HepG2 (cell line): ENCODE measurements around the gene PLAA. TPM values are rescaled to one million over a fixed set of nuclear protein-coding genes. Genes with fewer than 3 reads are reported as not detected.

Source experiments
- ATAC-seq: fragments of 200-7000 bp; cut with Tn5 transposase; 3 replicates; pipeline ENCODE4 v1.9.1; 2020; ENCODE audit warnings: mild to moderate bottlenecking, moderate library complexity
- BruUV-seq: library from RNA; stranded (reverse); fragments of 400-500 nt; replicated peaks from 2 replicates; lab custom pipeline; 2021; lab: Mats Ljungman, UMichigan
- CTCF ChIA-PET: fragments of 300-600 bp; formaldehyde crosslinking; extraction: SDS; loops from one replicate; lab custom pipeline; 2021; ENCODE audit warnings: low total read pairs, inconsistent platforms, low intra/inter-chr PET ratio; lab: Yijun Ruan, JAX
- POLR2A ChIA-PET: fragments of 350-600 bp; sonication (Branson Sonifier 250); formaldehyde crosslinking; loops from one replicate; lab custom pipeline; 2020; ENCODE audit warnings: antibody characterized with exemption, inconsistent platforms; lab: Yijun Ruan, JAX
- DNase-seq: peaks from one replicate; pipeline ENCODE4 v3.0.0-alpha.2; 2015; ENCODE audit warnings: low spot score
- FAIRE-seq: peaks from 3 replicates; lab custom pipeline; 2011; peaks lifted over from hg19 to GRCh38; lab: Jason Lieb, UNC
- H2AFZ ChIP-seq: one replicate; pipeline ENCODE4 v1.6.1; 2011; ENCODE audit warnings: low read length, inconsistent platforms
- H3K27ac ChIP-seq: fragments of 300-600 bp; 3 replicates; pipeline ENCODE4 v1.8.0; 2011; ENCODE audit warnings: mixed run types, mild to moderate bottlenecking, mixed read lengths, low read length, inconsistent platforms; ENCODE audit not compliant: insufficient read depth; ENCODE audit errors: extremely low read length
- H3K27me3 ChIP-seq, 2 experiments: fragments of 200-600 bp in 1 of 2; 2 replicates in 1 of 2; 3 replicates in 1 of 2; pipeline versions ENCODE4 v1.6.0 to v1.8.0; 2011; ENCODE audit warnings: low read length in 2 of 2, mild to moderate bottlenecking in 2 of 2, moderate library complexity in 2 of 2, inconsistent platforms in 1 of 2; ENCODE audit not compliant: insufficient read depth in 2 of 2, control insufficient read depth in 1 of 2
- H3K36me3 ChIP-seq, 2 experiments: fragments of 200-600 bp in 1 of 2; replicated peaks in 1 of 2; 2 replicates in 1 of 2; 3 replicates in 1 of 2; pipeline versions ENCODE4 v1.5.1 to v1.8.0; 2011; ENCODE audit warnings: low read length in 2 of 2, inconsistent platforms in 1 of 2; ENCODE audit not compliant: insufficient read depth in 2 of 2, control insufficient read depth in 1 of 2
- H3K4me1 ChIP-seq: 2 replicates; pipeline ENCODE4 v1.5.1; 2012; ENCODE audit warnings: low read length, inconsistent platforms; ENCODE audit not compliant: insufficient read depth
- H3K4me2 ChIP-seq: 2 replicates; pipeline ENCODE4 v1.6.0; 2011; ENCODE audit warnings: low read depth, low read length, inconsistent platforms
- H3K4me3 ChIP-seq, 3 experiments: fragments of 200-600 bp in 1 of 3; sonication (generic), shearing (Covaris generic) in 1 of 3; replicated peaks in 1 of 3; 2 replicates each; pipeline ENCODE4 v1.5.1; 2011 to 2016; ENCODE audit warnings: low read length in 3 of 3, inconsistent platforms in 2 of 3, low read depth in 2 of 3, mild to moderate bottlenecking in 2 of 3, control low read depth in 1 of 3, mixed read lengths in 1 of 3; ENCODE audit not compliant: insufficient read depth in 1 of 3
- H3K79me2 ChIP-seq: one replicate; pipeline ENCODE4 v1.6.1; 2011; ENCODE audit warnings: low read length, inconsistent platforms; ENCODE audit not compliant: insufficient read depth
- H3K9ac ChIP-seq: 2 replicates; pipeline ENCODE4 v1.6.0; 2011; ENCODE audit warnings: mild to moderate bottlenecking, low read depth, low read length, inconsistent platforms; ENCODE audit not compliant: insufficient read depth
- H3K9me3 ChIP-seq: 2 replicates; pipeline ENCODE4 v1.5.1; 2012; ENCODE audit warnings: mild to moderate bottlenecking, low read length
- H4K20me1 ChIP-seq: 2 replicates; pipeline ENCODE4 v1.6.0; 2011; ENCODE audit warnings: inconsistent platforms, mild to moderate bottlenecking, low read length, moderate library complexity; ENCODE audit not compliant: insufficient read depth
- FLYWCH1 ChIP-seq: sonication (generic); formaldehyde crosslinking; IDR thresholded peaks from 2 replicates; pipeline ENCODE4 v1.8.1; 2023; ENCODE audit warnings: mild to moderate bottlenecking, missing genetic modification reagents
- MEF2D ChIP-seq: sonication (generic); formaldehyde crosslinking; IDR thresholded peaks from 2 replicates; pipeline ENCODE4 v1.5.1; 2020; ENCODE audit warnings: mild to moderate bottlenecking, missing genetic modification reagents
- NRL ChIP-seq: sonication (generic); formaldehyde crosslinking; IDR thresholded peaks from 2 replicates; pipeline ENCODE4 v1.5.0; 2020; ENCODE audit warnings: missing genetic modification reagents, mild to moderate bottlenecking, moderate library complexity, borderline replicate concordance
- PRDM15 ChIP-seq: sonication (generic); formaldehyde crosslinking; IDR thresholded peaks from 2 replicates; pipeline ENCODE4 v1.4.0; 2020; ENCODE audit warnings: missing genetic modification reagents
- SP4 ChIP-seq: sonication (generic); formaldehyde crosslinking; IDR thresholded peaks from 2 replicates; pipeline ENCODE4 v1.8.1; 2023; ENCODE audit warnings: mild to moderate bottlenecking, missing genetic modification reagents
- SPEN ChIP-seq: sonication (generic); formaldehyde crosslinking; IDR thresholded peaks from 2 replicates; pipeline ENCODE4 v1.5.1; 2020; ENCODE audit warnings: low read depth, mild to moderate bottlenecking, missing genetic modification reagents
- SRF ChIP-seq: IDR thresholded peaks from 2 replicates; pipeline ENCODE4 v1.6.1; 2011; ENCODE audit warnings: mild to moderate bottlenecking, low read depth, low read length, moderate library complexity
- ZFAT ChIP-seq: sonication (generic); formaldehyde crosslinking; conservative IDR thresholded peaks from 2 replicates; pipeline ENCODE4 v1.8.1; 2023; ENCODE audit warnings: missing genetic modification reagents, inconsistent platforms
- ZNF549 ChIP-seq: sonication (generic); formaldehyde crosslinking; IDR thresholded peaks from 2 replicates; pipeline ENCODE4 v1.5.0; 2020; ENCODE audit warnings: missing genetic modification reagents
- ZNF569 ChIP-seq: sonication (generic); formaldehyde crosslinking; IDR thresholded peaks from 2 replicates; pipeline ENCODE4 v1.5.0; 2020; ENCODE audit warnings: mild to moderate bottlenecking, missing genetic modification reagents, moderate library complexity, borderline replicate concordance
- WGBS: methylation state at CpG from one replicate; pipeline ENCODE4 v1.1.6; 2017; ENCODE audit warnings: low lambda C conversion rate; 5-methylcytosine and 5-hydroxymethylcytosine counted together
- in situ Hi-C: cut with HindIII; loops from 2 replicates; pipeline ENCODE4 v1.10.0; 2017; ENCODE audit warnings: low pct_unique_long_range_greater_than_20kb; ENCODE audit not compliant: extremely low pct_ligation_motif_present
- intact Hi-C: fragments of 100-400 bp; cut with micrococcal nuclease; formaldehyde crosslinking; loops from one replicate; pipeline ENCODE4 v1.10.0; 2022; ENCODE audit not compliant: unreplicated experiment
- polyA plus RNA-seq, 8 experiments: library from polyadenylated mRNA; depleted of rRNA in 3 of 8; stranded (reverse) in 7 of 8; unstranded in 1 of 8; fragments of >200 nt; fragmentation: Illumina TruSeq in 4 of 8; extraction: Trizol in 4 of 8; gene quantifications; 2 replicates each; pipeline versions ENCODE4 v1.2.1 to v1.2.3, GENCODE V29; 2011 to 2016; ENCODE audit warnings: low read depth in 4 of 8, missing spikeins in 1 of 8, mixed read lengths in 1 of 8; ENCODE audit not compliant: insufficient read depth in 1 of 8
- total RNA-seq, 5 experiments: library from RNA; depleted of rRNA; stranded (reverse); fragments of >200 nt; fragmentation: Illumina TruSeq; extraction: Trizol; gene quantifications; 2 replicates each; pipeline ENCODE4 v1.2.3, GENCODE V29; 2016; ENCODE audit warnings: low read depth in 1 of 5

PLAA gene
- total and polyA plus RNA-seq, 2 of the 13 experiments (the other 11 are each of a cell fraction or from before 2014, with no cell fraction given), result 5.8 to 22.9 TPM

GRCh38 chr9:26954050-26954508 is 7.0 kb upstream of the PLAA start:
- 32% methylated on average over 3 of the region's 3 CpGs for WGBS
- H4K20me1 ChIP-seq, result no peaks in the 10 kb centered on the region
- H3K9me3 ChIP-seq, result no peaks in the 10 kb centered on the region
- no peak overlapping the region for H3K27ac ChIP-seq
- DNase-seq (no peak), ATAC-seq (no peak), FAIRE-seq (no peak)
- no peak overlapping the region for H2AFZ ChIP-seq
- no peaks in the 10 kb centered on the region for H3K27me3 ChIP-seq
- TF ChIP-seq ZNF569, result no peak
- peak; percentile 58; the same call in 1 of the 2 replicates for TF ChIP-seq SRF
- TF ChIP-seq ZNF549 (CRISPR knock-in tag), result peak; percentile 68; the same call in 1 of the 2 replicates
- peak overlapping the region in 1 of 3 experiments; percentile 6; a peak in 1 of 6 replicates for H3K4me3 ChIP-seq
- no peaks in the 10 kb centered on the region for H3K36me3 ChIP-seq
- POLR2A ChIA-PET, result interaction anchor here (1.1 to 3.1 kb wide), 2 partner anchors 10 to 61 kb away, joined by 3 to 24 read pairs; partner anchors contain the start of gene CAAP1
- CTCF ChIA-PET, result no interaction called here
- H3K4me1 ChIP-seq, result peaks cover 37% of the 10 kb centered on the region
- intact Hi-C loops (no loop called here), in situ Hi-C loops (no loop called here)
- peaks cover 6% of the 10 kb centered on the region for H3K79me2 ChIP-seq
- no peak overlapping the region for H3K9ac ChIP-seq
- BruUV-seq, result no TSS peak
- peak overlapping the region; percentile 81 for H3K4me2 ChIP-seq

DNA sequence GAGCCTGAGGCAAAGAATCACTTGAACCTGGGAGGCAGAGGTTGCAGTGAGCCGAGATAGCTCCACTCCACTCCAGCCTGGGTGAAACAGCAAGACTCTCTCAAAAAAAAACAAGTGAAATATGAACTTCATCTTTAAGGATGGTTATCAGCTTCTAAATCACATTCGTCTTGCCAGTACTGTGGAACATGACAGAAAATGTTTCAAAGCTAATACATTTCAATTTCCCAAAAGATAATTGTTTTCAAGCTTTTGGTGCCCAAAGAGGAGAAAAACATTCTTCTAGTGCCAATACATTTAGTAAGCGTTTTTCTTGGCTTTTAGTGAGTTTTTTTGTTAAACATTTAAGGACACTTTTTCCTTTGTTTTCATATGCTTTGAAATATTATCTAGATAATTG is 4.8 kb upstream of the PLAA start:
- H3K9ac ChIP-seq, result no peak overlapping the region
- 70% methylated on average over 3 of the region's 3 CpGs for WGBS
- no peaks in the 10 kb centered on the region for H3K9me3 ChIP-seq
- H3K4me1 ChIP-seq, result peaks cover 41% of the 10 kb centered on the region
- DNase-seq (no peak), ATAC-seq (no peak), FAIRE-seq (no peak)
- POLR2A ChIA-PET, result no interaction called here
- no peaks in the 10 kb centered on the region for H3K36me3 ChIP-seq
- no peak overlapping the region for H3K4me3 ChIP-seq
- intact Hi-C loops, result no loop called here
- CTCF ChIA-PET, result no interaction called here
- BruUV-seq, result no TSS peak
- H4K20me1 ChIP-seq, result no peaks in the 10 kb centered on the region
- H3K27ac ChIP-seq, result no peak overlapping the region
- no peak overlapping the region for H2AFZ ChIP-seq
- in situ Hi-C loops, result no loop called here
- no peaks in the 10 kb centered on the region; a peak in 1 of 5 replicates for H3K27me3 ChIP-seq
- no peak overlapping the region for H3K4me2 ChIP-seq
- no peak for TF ChIP-seq SPEN
- TF ChIP-seq ZFAT (CRISPR knock-in tag), result no peak
- TF ChIP-seq FLYWCH1 (CRISPR knock-in tag), result no peak
- no peak for TF ChIP-seq SP4 (CRISPR knock-in tag)
- TF ChIP-seq NRL (CRISPR knock-in tag), result no peak
- TF ChIP-seq SRF, result no peak
- no peak for TF ChIP-seq PRDM15 (CRISPR knock-in tag)
- no peak for TF ChIP-seq MEF2D (CRISPR knock-in tag)
- H3K79me2 ChIP-seq, result no peaks in the 10 kb centered on the region
